Medulla oblongata (tissue), 1 donor: ENCODE measurements around the gene TUBE1.

Experiments used
- DNase-seq: peaks from one replicate; pipeline ENCODE4 v3.0.0-alpha.2; 2015; ENCODE audit errors: extremely low spot score

Gene TUBE1

GRCh38 chr6:112034616-112034995, 52.7 kb downstream of the TUBE1 start:
- no peak for DNase-seq

GRCh38 chr6:112033791-112034615, 53.3 kb downstream of the TUBE1 start:
- no peak for DNase-seq

GRCh38 chr6:112032728-112033127, 54.6 kb downstream of the TUBE1 start:
- no peak for DNase-seq

GRCh38 chr6:112031960-112032359, 55.3 kb downstream of the TUBE1 start:
- DNase-seq = no peak

DNA sequence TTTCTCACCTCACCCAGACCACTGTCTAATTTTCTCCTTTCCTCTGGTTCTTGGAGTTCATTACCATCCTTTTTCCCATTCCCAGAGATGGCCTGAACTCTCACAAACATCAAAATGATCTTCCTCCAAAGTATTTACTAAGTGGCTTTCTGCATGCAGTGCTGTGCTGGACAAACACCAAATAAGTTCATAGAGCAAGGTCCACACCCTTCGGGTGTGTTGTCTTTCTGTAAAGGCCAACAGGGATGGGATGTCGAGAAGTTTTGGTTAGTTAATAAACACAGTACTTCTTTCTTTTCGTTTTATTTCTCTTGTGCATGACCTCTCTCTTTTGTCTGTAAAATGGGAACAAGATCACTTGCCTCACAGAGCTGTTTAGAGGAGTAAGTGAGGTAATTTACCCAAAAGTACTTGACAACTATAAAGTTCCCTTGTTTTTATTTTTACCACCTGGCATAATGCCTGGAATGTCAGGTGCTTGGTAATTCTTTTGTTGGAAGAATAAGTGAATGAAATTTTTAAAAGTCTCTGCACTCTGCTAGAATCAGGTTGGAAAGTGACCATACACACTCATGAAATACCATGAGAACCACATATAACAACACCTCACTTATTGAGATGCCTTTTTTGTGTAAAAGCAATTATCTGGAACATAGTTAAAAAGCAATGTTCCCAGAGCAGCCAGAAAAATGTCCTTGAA, 56.2 kb downstream of the TUBE1 start:
- DNase-seq = no peak

GRCh38 chr6:112030206-112030960, 56.9 kb downstream of the TUBE1 start:
- no peak for DNase-seq

GRCh38 chr6:112029045-112029822, 58.0 kb downstream of the TUBE1 start:
- DNase-seq = peak; percentile 76

DNA sequence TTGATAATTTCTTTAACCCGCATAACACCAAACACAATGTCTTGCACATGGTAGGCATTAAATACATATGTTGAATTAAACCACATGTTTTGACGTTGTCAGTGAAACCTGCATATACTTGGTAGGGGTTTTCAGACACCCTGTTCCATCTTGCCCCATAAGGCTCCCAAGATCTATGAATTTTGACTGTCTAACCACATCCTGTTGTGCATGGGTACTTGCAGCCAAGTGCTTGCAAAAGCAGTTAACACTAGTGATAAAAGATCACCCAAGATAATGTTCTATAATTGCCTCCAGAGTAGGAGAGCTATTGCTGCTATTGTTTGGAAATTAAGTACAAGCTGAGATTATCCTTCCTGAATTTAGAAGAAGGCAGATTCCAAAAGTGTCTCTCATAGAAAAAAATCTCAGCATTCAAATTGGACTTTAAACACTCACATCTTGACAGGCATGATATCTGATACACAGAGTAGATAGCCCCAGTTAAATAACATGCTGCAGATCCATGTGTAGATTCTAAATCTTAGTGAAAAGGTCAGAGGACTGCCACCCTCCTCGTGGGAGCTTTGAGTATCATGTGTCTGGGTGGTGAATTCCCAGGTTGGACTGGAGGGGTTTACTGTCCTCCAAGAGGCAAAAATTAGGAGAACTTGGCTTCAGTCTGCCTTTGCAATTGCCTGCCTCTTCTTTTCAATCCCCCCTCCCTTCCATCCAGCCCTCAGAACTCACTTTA, 59.2 kb downstream of the TUBE1 start:
- DNase-seq = no peak

- no peak for DNase-seq
Observed at GRCh38 chr6:112026933-112027332, 60.3 kb downstream of the TUBE1 start.

GRCh38 chr6:112024464-112024863, 62.8 kb downstream of the TUBE1 start:
- DNase-seq = no peak

- DNase-seq = no peak
Observed at GRCh38 chr6:112022749-112023148, 64.5 kb downstream of the TUBE1 start.

DNA sequence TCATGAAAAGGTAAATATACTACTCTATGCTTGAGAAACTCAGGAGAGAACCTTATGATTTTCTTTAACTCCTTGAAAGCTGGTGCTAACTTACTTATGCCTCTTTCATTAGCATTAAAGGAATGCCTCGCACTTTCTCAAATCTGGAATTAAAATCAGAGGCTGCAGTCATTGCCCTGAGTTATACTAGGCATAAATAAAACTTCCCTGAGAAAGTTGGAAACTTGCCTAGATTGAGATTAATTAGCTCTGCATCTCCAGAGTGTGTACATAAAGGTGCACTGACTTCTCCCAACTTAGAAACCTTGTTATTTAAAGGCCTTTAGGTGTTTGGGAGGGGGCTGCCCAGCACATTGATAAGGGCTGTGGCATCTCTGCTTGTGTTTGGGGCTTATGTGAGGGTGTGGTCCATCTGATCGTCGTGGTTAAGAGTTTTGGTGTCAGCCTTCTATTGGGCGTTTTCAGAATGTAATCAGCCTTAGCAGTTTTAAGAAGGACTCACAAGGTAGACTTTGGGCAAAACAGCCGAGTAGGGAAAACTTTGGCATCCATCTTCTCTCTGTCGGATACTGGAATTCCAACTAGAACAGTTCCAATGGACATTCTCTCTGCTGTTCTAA, 65.5 kb downstream of the TUBE1 start:
- DNase-seq = no peak
